DMS79 treated with DMSO at 0.1 percent for 48 hours (cell line): ENCODE data around the gene KIF13A.
"Not testable (repeated sequence)": the region's sequence is repeated elsewhere in the genome, so short reads cannot be mapped to it uniquely, and the experiment has no call there.

Source experiments
- DNase-seq: peaks from one replicate; lab custom pipeline; 2025; lab: John Stamatoyannopoulos, UW

The KIF13A gene

GRCh38 chr6:17932330-17932852 is 55.0 kb downstream of the KIF13A start:
- no peak for DNase-seq

- DNase-seq: no peak
These were observed 56.2 kb downstream of the KIF13A start for GRCh38 chr6:17931227-17931626.

GRCh38 chr6:17930321-17930993 is 57.0 kb downstream of the KIF13A start:
- DNase-seq: no peak

GRCh38 chr6:17928514-17929430 is 58.7 kb downstream of the KIF13A start:
- DNase-seq: no peak

GRCh38 chr6:17927705-17928104 is 59.7 kb downstream of the KIF13A start:
- DNase-seq: no peak

- no peak for DNase-seq
These were observed 64.0 kb downstream of the KIF13A start for GRCh38 chr6:17923401-17923863.

GRCh38 chr6:17921454-17921853 is 66.0 kb downstream of the KIF13A start:
- DNase-seq: no peak

- DNase-seq: no peak
These were observed 67.9 kb downstream of the KIF13A start for GRCh38 chr6:17919496-17919895.

GRCh38 chr6:17917837-17918763 is 69.3 kb downstream of the KIF13A start:
- no peak for DNase-seq

GRCh38 chr6:17914651-17915050 is 72.8 kb downstream of the KIF13A start:
- DNase-seq: no peak

GRCh38 chr6:17912521-17912920 is 74.9 kb downstream of the KIF13A start:
- no peak for DNase-seq

- DNase-seq: not testable (repeated sequence)
These were observed 75.8 kb downstream of the KIF13A start for GRCh38 chr6:17911656-17912055.

- DNase-seq: no peak
These were observed 77.2 kb downstream of the KIF13A start for GRCh38 chr6:17910189-17910588.

- no peak for DNase-seq
These were observed 78.6 kb downstream of the KIF13A start for GRCh38 chr6:17908831-17909230.

- DNase-seq: no peak
These were observed 79.8 kb downstream of the KIF13A start for GRCh38 chr6:17907406-17908229.

GRCh38 chr6:17905611-17906592 is 81.5 kb downstream of the KIF13A start:
- DNase-seq: no peak

GRCh38 chr6:17904491-17905120 is 82.8 kb downstream of the KIF13A start:
- DNase-seq: no peak

GRCh38 chr6:17902974-17903373 is 84.5 kb downstream of the KIF13A start:
- DNase-seq: no peak

- no peak for DNase-seq
These were observed 85.9 kb downstream of the KIF13A start for GRCh38 chr6:17901493-17901892.
